ENCODE data around the gene MARCHF10.

MARCHF10 gene

DNA sequence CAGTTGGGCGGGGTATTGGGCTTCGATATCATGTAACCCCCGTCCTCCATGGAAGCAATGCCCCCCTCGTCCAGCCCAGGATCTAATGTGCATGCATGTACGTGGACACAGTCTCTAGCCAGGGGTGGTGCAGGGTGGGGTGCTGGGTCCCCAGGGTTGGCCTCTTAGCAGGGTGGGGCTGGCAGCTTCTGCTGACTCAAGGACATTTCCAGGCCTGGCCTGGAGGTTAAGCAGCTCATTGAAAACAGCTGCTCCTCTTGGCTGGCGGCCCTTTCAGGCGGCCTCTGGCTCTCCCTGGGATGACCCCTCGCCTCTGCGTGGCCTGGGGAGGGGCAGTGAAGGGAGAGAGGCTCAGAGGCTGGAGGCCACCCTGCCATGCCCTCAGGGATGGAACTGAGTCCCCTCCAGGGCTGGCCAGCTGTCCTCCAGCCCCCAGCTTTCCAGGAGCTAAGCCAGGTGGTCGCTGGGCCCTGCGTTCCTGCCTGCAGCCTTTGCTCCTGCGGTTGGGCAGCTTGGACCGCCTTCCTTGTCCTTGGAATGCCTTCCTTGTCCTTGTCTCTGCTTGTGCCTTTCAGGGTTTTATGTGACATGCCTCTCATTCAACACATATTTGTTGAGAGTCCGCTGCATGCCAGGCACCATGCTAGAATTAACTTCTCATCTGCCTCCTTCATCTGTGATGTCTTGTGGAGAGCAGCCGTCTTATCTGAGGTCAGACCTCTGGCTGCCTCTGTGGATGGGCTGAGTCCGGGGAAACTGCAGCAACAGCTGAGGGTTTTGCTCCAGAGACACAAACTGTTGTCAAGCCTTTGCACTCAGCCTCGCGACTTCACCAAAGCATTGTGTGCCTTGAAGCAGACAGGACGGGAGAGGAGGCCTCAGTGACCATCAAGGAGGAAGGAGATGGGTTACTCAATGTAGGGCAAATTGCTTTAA is 154.0 kb downstream of the MARCHF10 start:
- no peak for DNase-seq

DNA sequence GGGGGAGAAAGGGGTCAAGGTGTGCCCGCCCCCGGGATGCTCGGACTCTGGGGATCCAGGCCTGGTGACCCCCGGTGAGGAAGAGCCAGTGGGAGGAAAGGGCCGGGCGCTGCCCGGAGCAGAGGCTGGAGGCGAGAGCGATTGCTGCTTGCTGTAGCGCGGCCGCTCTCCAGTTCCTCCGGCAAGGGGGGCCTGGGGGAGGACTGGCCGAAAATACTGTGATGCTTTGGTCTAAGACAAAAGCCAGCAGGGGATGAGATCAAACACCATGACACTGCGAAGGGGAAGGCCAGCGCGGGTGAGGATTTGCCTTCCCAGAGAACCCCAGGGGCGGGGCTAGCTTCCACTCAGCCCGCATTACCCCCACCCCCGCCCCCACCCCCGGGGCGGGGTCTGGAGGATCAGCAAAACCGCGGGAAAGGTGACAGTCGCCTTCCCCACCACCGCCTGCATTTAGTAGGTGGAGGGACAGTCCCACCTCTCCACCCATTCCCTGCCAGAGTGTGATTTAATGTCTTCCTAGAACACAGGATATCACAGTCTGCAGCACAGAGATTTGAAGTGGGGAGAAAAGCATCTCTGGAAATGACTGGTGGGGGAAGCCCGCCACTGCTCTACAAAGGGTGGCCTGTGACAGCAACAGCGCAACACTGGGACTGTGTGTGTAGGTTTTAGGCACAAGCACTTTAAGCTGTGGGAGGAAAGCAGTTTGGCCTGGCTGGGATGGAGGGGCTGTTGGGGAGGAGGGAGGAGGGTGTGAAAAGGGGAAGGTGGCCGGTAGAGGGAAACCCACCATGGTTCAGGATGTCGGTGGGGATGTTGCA is 154.9 kb downstream of the MARCHF10 start:
- peak; percentile 34 for DNase-seq

DNA sequence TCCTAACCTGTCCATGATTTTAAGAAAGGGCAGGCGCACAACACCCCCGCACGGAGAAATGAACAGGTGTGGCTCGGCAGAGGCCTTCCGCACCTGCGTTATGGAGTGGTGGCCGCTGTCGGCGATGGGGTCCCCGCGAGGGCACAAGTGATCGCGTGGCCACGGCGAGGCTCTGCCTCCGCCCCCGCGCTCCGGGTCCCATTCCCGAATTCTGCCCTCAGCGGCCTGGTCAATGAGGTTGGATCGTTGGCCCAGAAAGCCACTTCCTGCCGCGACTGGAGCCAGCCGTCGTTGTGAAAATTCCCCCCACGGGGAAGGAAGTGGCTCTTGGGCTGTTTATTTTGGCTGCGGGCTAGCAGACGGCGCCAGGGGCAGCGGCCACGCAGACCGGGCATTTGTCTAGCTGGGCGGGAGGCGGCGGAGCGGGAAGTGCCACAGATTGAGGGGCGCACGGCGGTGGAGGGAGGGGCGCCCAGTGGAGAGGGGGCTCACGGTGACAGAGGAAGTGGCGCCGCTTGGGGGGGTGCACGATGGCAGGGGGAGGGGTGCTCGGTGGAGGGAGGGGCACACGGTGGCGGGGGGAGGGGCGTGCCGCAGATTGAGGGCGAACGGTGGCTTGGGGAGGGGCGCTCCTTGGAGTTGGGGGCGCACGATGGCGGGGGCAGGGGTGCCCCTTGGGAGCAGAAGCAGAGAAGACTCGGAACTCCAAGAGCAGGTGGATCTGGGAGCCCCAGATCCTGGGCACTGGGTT is 155.7 kb downstream of the MARCHF10 start:
- DNase-seq, result peak; percentile 25
